Amniotic epithelial cell (primary cell): ENCODE data around the gene TAF8.
A peak's percentile ranks its signal among the peaks of the same experiment; 100 is the strongest.

Experiments used
- DNase-seq: peaks from one replicate; pipeline ENCODE4 v3.0.0-alpha.2; 2010; ENCODE audit warnings: low read depth

Gene TAF8

DNA sequence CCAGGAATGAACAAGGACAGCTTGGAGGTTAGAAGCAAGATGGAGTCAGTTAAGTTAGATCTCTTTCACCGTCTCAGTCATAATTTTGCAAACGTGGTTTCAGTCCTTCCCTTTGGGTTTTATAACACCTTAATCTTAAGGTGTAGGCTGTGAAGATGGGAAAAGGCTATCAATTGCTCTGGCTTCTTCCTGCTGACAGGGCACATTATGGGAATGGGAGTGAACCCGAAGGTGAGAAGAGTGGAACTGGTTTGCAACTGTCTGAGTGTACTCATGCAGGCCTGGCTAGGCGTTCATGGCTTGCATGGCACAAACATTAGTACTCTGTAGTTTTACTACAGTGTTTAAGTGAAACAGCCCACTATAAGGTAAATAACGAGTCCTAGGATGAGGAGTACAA is 9.4 kb downstream of the TAF8 start:
- DNase-seq: no peak

DNA sequence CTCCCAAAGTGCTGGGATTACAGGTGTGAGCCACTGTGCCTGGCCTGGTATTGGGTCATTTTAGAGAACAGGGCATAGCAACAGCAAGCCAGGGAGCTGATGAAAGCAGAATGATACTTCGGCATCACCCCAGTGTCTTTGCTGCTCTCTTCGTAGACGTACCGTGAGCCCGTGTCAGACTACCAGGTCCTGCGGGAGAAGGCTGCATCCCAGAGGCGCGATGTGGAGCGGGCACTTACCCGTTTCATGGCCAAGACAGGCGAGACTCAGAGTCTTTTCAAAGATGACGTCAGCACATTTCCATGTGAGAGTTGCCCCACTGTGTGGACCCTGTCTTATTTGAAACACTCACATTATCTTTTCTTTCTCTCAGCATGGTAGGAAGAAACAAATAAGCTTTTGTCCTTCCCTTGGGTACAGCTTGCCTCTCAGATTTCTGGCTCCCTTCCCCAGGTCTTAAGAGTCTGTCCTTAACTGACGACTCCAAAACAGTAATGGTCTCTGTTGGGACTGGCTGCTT is 15.9 kb downstream of the TAF8 start:
- no peak for DNase-seq

DNA sequence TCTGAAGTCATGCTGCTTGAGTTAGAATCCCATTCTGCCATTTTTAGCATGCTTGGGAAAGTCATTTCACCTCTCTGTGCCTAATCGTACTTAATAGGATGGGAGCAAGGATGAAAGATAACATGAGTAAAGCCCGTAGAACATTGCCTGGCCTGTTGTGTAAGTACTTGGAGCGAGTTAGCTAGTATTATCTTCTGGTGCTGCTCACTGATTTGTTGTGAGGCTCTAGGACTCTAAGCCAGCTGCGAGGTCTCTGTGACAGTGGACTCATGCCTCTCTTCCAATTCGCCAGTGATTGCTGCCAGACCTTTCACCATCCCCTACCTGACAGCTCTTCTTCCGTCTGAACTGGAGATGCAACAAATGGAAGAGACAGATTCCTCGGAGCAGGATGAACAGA is 17.8 kb downstream of the TAF8 start:
- DNase-seq: no peak

DNA sequence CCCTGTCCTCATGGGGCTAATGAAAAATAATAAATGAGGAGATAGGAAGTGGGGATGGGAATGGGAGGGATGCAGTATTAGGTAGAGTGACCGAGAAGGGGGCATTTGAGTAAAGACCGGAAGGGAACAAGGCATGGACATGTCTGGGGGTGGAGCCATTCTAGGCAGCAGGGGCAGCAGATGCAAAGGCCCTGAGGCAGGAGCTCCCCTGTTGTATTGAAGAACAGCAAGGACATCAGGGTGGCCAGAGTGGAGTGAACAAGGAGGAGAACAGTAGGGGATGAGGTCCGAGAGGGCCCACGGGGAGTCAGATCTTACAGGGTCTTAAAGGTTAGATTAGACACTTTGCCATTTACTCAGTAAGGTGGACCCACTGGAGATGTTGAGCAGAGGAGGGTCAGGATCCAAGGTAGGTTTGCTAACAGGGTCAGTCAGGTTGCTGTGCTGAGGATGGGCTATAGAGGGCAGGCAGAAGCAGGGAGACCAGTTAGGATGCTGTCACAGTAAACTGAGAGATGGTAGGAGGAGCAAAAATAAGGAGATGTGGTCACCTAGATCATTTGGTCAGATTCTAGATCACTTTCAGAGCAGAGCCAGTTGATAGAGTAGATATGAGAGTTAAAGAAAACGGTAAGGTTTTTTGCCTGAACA is 18.7 kb downstream of the TAF8 start:
- DNase-seq: no peak

DNA sequence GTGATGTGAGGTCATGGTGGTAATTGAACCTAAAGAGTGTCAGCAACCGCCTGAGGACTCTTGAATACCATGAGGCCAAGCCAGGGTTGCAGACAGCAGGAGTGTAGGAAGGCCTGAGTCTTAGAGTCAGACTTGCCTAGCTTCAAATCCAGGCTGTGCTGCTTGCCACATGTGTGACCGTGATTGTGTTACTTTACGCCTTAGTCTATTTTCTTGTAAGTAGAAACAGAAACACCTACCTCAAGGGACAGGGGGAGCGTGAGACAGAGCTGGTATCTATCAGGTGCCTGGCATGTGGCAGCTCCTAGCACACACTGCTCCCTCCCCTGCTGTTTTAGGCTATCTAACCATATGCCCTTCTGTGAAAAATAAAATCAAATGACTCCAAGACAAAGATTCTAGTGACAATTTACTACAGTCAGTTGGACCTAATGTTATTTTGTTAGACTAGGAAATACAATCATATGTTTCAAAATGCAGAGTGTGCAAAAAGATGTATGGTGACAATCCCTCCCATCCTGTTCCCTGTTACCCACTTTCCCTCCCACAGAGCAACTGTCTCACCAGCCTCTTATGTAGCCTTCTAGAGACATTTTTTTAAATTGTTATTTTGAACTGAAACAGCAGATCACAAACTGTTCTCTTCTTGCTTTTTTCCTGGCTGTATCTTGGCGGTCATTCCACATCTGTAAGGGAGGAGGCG is 21.7 kb downstream of the TAF8 start:
- no peak for DNase-seq

DNA sequence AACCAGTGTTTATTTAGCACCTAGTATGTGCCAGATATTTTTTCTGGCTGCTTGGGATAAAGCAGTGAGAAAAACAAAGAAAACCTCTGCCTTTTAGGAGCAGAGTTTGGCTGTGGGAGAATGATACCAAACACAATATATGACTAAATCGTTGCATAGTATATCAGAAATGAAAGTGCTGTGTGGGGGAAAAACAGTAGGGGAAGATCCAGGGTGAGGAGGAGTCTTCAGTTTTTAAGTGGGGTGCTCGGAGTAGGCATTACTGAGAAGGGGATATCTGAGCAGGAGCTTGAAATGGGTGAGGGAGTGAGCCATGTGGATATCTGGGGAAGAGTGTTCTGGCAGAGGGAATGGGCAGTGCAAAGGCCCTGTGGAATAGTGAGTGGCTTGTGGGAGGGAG is 23.0 kb downstream of the TAF8 start:
- DNase-seq: no peak

- DNase-seq: peak; percentile 65
These were observed 25.0 kb downstream of the TAF8 start for GRCh38 chr6:42075159-42075838.

- no peak for DNase-seq
These were observed 28.1 kb downstream of the TAF8 start for GRCh38 chr6:42078386-42078785.

DNA sequence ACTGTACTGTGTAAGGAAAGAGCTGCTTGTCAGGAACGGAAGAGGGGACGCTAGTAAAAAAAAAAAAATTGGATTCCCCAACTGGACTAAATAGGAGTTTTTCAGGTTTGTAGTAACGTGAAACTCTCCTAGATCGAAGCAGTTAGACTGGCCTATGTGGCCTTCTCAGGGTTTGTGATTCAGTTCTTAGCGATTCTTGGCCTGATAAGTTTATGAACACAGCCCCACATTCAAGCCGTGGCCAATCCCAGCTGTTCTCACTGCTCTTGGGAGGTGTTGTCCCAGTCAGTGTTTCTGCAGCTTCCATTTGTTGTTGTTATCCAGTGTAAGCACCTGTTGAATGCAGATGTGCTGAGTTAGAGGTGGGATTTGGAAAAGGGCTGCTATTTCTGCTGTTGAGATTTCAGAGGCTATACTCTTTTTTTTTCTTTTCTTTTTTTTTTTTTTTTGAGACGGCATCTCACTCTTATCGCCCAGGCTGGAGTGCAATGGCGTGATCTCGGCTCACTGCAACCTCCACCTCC is 29.7 kb downstream of the TAF8 start:
- DNase-seq: no peak

GRCh38 chr6:42083530-42083929 is 33.2 kb downstream of the TAF8 start:
- no peak for DNase-seq

GRCh38 chr6:42084889-42085288 is 34.6 kb downstream of the TAF8 start:
- DNase-seq: no peak

GRCh38 chr6:42086046-42087035 is 36.0 kb downstream of the TAF8 start:
- no peak for DNase-seq

DNA sequence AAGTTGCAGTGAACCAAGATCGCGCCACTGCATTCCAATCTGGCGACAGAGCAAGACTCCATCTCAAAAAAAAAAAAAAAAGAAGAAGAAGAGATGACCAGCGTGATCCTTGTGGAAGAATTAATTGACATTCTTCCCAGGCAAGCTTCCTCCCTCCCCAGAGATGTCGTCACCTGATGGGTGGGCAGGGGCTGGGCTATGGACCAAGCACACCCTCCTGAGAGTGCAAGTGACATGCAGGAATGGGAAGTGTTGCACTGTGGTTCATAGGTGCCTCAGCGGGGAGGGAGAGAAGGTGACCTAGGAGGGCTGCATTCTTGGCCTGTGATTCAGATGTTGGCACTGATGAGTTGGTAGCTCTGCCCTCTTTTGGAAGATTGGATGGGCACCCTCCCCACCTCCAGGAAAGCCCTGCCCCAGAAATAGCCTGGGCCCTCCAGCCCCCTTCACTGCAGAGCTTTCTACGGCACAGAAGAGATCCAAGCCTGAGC is 37.8 kb downstream of the TAF8 start:
- DNase-seq: peak; percentile 43

DNA sequence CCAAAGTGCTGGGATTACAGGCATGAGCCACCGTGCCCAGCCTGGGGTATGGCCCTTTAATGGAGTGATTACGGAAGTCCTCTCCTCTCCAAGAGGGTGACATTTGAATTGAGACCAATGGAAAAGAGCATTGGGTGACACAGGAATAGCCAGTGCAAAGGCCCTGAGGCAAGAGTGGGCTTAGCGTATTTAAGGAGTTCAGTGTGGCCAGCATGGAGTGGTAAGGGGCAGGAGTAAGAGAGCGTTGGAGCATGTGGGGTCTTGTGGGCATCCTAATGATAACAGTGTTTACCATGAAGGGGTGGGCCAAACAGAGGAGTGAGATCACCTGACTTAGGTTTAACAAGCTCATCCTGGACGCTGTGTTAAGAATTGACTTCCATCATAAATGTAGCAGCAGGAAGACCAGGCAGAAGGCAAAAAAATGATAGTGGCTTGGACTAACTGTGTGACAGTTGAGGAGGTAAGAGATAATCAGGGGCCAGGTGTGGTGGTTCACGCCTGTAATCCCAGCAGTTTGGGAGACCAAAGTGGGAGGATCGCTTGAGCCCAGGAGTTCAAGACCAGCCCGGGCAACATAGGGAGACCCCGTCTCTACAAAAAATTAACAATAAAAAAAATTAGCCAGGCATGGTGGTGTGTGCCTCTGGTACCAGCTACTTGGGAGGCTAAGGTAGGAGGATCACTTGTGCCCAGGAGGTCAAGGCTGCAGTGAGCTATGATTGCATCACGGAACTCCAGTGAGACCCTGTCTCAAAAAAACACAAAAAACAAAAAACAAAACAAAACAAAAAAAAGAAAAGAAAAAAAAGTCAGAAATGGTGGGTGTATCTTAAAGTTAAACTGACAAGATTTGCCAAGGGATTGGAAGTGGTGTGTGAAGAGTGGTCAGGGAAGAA is 40.7 kb downstream of the TAF8 start:
- no peak for DNase-seq

- DNase-seq: no peak
These were observed 41.3 kb downstream of the TAF8 start for GRCh38 chr6:42091718-42092023.

- DNase-seq: no peak
These were observed 43.4 kb downstream of the TAF8 start for GRCh38 chr6:42093582-42094329.

DNA sequence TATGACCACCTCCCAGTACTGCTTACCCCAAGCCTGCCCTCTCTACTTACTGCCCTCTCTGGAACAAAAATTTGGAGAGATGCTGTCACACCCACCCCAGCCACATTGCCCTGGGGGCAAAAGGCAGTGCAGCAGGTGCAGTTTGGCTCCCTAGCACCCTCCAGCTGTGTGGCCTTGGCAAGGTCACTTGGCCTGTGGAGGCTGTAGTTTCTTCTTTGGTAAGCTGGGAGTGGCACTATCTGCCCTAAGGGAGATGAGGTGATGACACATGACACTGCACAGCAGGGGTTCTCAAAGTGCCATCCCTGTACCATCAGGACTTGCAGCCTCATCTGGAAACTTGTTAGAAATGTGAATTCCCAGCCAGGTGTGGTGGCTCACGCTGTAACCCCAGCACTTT is 44.8 kb downstream of the TAF8 start:
- no peak for DNase-seq

- no peak for DNase-seq
These were observed 45.6 kb downstream of the TAF8 start for GRCh38 chr6:42095776-42096541.
